Loucy (cell line): ENCODE data around the gene PCDHGB5.
A peak's percentile ranks its signal among the peaks of the same experiment; 100 is the strongest.

Experiments
- H2AFZ ChIP-seq: fragments of 200-600 bp; sonication (generic); 2 replicates; pipeline ENCODE4 v1.6.0; 2016; ENCODE audit warnings: antibody characterized with exemption, mild to moderate bottlenecking, low read length, moderate library complexity
- H3F3A ChIP-seq: fragments of 200-600 bp; 2 replicates; pipeline ENCODE4 v1.6.0; 2016; ENCODE audit warnings: antibody characterized with exemption, low read depth, mild to moderate bottlenecking
- H3K27me3 ChIP-seq: fragments of 200-600 bp; sonication (generic); 2 replicates; pipeline ENCODE4 v1.6.1; 2014; ENCODE audit warnings: low read length, mild to moderate bottlenecking; ENCODE audit not compliant: insufficient read depth, poor library complexity, severe bottlenecking
- H3K36me3 ChIP-seq: fragments of 200-600 bp; sonication (generic); 2 replicates; pipeline ENCODE4 v1.6.1; 2016; ENCODE audit warnings: low read length; ENCODE audit not compliant: insufficient read depth
- H3K4me1 ChIP-seq: fragments of 200-600 bp; sonication (generic); 2 replicates; pipeline ENCODE4 v1.5.1; 2014; ENCODE audit warnings: low read length, mild to moderate bottlenecking; ENCODE audit not compliant: insufficient read depth, poor library complexity, severe bottlenecking
- H3K4me2 ChIP-seq: fragments of 200-600 bp; sonication (generic); 2 replicates; pipeline ENCODE4 v1.6.0; 2014; ENCODE audit warnings: antibody characterized with exemption, low read length, low read depth, mild to moderate bottlenecking; ENCODE audit not compliant: poor library complexity, severe bottlenecking
- H3K4me3 ChIP-seq: fragments of 200-600 bp; sonication (generic); 2 replicates; pipeline ENCODE4 v1.5.1; 2014; ENCODE audit warnings: low read length, mild to moderate bottlenecking, mixed read lengths; ENCODE audit not compliant: poor library complexity, severe bottlenecking
- H3K79me2 ChIP-seq: fragments of 200-600 bp; sonication (generic); 2 replicates; pipeline ENCODE4 v1.6.1; 2014; ENCODE audit warnings: low read length; ENCODE audit not compliant: insufficient read depth
- H3K9ac ChIP-seq: fragments of 200-600 bp; sonication (generic); 2 replicates; pipeline ENCODE4 v1.6.0; 2014; ENCODE audit warnings: mild to moderate bottlenecking, low read depth, low read length, moderate library complexity; ENCODE audit not compliant: poor library complexity, severe bottlenecking
- H3K9me2 ChIP-seq: fragments of 200-600 bp; sonication (generic); replicated peaks from 2 replicates; pipeline ENCODE4 v1.6.1; 2016; ENCODE audit warnings: low read depth, low read length, mixed read lengths
- H3K9me3 ChIP-seq: fragments of 200-600 bp; sonication (generic); 2 replicates; pipeline ENCODE4 v1.6.1; 2014; ENCODE audit warnings: mild to moderate bottlenecking, antibody characterized with exemption, low read length, low read depth; ENCODE audit not compliant: insufficient read depth
- H4K20me1 ChIP-seq: fragments of 200-600 bp; sonication (generic); 2 replicates; pipeline ENCODE4 v1.6.0; 2014; ENCODE audit warnings: antibody characterized with exemption, low read length, mild to moderate bottlenecking; ENCODE audit not compliant: insufficient read depth, poor library complexity, severe bottlenecking
- CTCF ChIP-seq: fragments of 200-600 bp; sonication (generic); conservative IDR thresholded peaks from 2 replicates; pipeline ENCODE4 v1.5.1; 2014; ENCODE audit warnings: mild to moderate bottlenecking, antibody characterized with exemption, low read length
- EZH2phosphoT487 ChIP-seq: fragments of 200-600 bp; IDR thresholded peaks from 2 replicates; pipeline ENCODE4 v1.6.1; 2018; ENCODE audit warnings: antibody characterized with exemption, mild to moderate bottlenecking, moderate library complexity, borderline replicate concordance

PCDHGB5 gene

GRCh38 chr5:141419074-141419880 lies 21.5 kb downstream of the PCDHGB5 start:
- no peaks in the 10 kb centered on the region for H3K4me1 ChIP-seq
- no peaks in the 10 kb centered on the region for H3K9me2 ChIP-seq
- H3K9me3 ChIP-seq = no peaks in the 10 kb centered on the region
- no peak overlapping the region for H2AFZ ChIP-seq
- no peaks in the 10 kb centered on the region for H3F3A ChIP-seq
- H3K79me2 ChIP-seq = no peaks in the 10 kb centered on the region
- no peaks in the 10 kb centered on the region for H3K27me3 ChIP-seq
- no peak overlapping the region for H3K9ac ChIP-seq
- no peaks in the 10 kb centered on the region for H3K36me3 ChIP-seq
- H3K4me2 ChIP-seq = no peak overlapping the region
- no peak overlapping the region for H3K4me3 ChIP-seq
- no peak for TF ChIP-seq CTCF
- TF ChIP-seq EZH2phosphoT487 = no peak
- no peaks in the 10 kb centered on the region for H4K20me1 ChIP-seq

DNA sequence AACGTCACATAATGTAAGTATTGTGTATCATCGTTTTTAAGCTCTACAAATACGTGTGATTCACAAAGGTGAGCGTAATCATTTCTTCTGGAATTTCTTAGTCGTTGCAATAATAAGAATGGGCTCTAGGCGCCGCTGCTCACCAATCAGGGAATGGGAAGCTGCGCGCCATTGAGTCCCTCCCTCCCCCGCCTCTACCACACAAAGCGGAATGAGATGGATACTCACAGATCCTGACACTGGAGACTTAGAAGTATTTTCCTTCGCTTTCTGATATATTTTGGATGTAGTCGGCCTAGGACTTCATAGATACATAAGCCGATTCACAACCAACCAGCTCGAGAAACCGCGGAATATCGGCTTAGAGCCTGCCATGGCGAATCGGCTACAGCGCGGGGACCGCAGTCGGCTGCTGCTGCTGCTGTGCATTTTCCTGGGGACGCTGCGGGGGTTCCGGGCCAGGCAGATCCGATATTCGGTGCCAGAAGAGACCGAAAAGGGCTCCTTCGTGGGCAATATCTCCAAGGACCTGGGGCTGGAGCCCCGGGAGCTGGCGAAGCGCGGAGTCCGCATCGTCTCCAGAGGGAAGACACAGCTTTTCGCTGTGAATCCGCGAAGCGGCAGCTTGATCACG lies 23.2 kb downstream of the PCDHGB5 start, which contains the start of gene PCDHGA11:
PCDHGA11 (plus strand) TSS at position 197 of the 634 bp plus-strand sequence; CDS start at position 374, 177 bp downstream.
- H3K9me3 ChIP-seq = no peaks in the 10 kb centered on the region
- no peak within 1 kb of the TSS for H3K4me3 ChIP-seq
- H3K27me3 ChIP-seq = no peaks in the 10 kb centered on the region
- H4K20me1 ChIP-seq = no peaks in the 10 kb centered on the region
- H3K36me3 ChIP-seq = no peaks in the 10 kb centered on the region
- H3F3A ChIP-seq = no peaks in the 10 kb centered on the region
- TF ChIP-seq CTCF (peak; percentile 55), EZH2phosphoT487 (no peak)
- no peak within 1 kb of the TSS for H3K9ac ChIP-seq
- no peak within 1 kb of the TSS for H2AFZ ChIP-seq
- H3K9me2 ChIP-seq = no peaks in the 10 kb centered on the region
- H3K4me2 ChIP-seq = no peak within 1 kb of the TSS
- H3K4me1 ChIP-seq = no peaks in the 10 kb centered on the region
- no peaks in the 10 kb centered on the region for H3K79me2 ChIP-seq

DNA sequence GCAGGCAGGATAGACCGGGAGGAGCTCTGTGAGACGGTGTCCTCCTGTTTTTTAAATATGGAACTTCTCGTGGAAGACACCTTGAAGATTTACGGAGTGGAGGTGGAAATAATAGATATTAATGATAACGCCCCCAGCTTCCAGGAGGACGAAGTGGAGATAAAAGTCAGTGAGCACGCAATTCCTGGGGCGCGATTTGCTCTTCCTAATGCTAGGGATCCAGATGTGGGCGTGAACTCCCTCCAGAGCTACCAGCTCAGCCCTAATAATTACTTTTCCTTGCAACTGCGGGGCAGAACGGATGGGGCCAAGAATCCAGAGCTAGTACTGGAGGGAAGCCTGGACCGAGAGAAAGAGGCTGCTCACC lies 23.7 kb downstream of the PCDHGB5 start:
- H3K4me3 ChIP-seq = no peak overlapping the region
- no peaks in the 10 kb centered on the region for H3K27me3 ChIP-seq
- H3K4me1 ChIP-seq = no peaks in the 10 kb centered on the region
- H3K9me3 ChIP-seq = no peaks in the 10 kb centered on the region
- no peak overlapping the region for H2AFZ ChIP-seq
- no peak overlapping the region for H3K4me2 ChIP-seq
- no peak overlapping the region for H3K9ac ChIP-seq
- no peaks in the 10 kb centered on the region for H4K20me1 ChIP-seq
- no peak for TF ChIP-seq EZH2phosphoT487
- TF ChIP-seq CTCF = no peak
- no peaks in the 10 kb centered on the region for H3K9me2 ChIP-seq
- H3K79me2 ChIP-seq = no peaks in the 10 kb centered on the region
- H3F3A ChIP-seq = no peaks in the 10 kb centered on the region
- no peaks in the 10 kb centered on the region for H3K36me3 ChIP-seq
